ENCODE results near the gene ANKRD65.

ANKRD65 gene

DNA sequence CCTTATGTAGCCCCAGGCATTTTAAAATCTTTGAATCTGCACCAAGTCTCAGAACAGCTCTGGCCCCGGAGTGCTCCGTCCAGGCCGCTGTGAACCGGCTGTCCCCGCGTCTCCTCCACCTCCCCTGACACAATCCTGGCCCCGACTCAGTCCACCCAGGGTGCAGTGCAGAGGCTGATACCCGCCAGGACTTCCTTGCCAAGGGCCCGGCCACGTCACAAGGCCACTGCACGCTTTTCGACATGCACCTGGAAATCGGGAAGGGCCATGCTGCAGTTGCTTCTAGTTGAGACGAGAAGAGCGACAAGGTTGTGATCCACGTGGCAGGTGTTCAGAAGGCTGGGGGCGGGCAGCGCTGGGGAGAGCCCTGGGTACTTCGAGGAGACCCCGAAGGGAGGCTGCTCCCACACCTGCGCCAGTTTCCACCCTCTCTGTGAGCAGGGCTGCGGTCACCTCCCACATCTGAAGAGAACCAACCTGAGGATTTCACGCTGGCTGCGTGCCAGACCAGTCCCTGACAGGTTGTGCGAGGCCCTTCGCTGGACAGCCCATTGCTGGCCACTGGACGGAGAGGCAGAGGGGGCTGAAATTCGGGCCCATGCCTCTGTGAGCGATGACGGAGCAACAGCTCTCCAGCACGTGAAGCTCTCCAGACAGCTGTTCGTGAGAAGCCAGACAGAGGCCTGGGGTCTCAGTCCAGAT, 21.1 kb upstream of the ANKRD65 start:
- in situ Hi-C loops (cut with MboI; ENCODE audit: low sequenced_read_pairs): no loop called here

DNA sequence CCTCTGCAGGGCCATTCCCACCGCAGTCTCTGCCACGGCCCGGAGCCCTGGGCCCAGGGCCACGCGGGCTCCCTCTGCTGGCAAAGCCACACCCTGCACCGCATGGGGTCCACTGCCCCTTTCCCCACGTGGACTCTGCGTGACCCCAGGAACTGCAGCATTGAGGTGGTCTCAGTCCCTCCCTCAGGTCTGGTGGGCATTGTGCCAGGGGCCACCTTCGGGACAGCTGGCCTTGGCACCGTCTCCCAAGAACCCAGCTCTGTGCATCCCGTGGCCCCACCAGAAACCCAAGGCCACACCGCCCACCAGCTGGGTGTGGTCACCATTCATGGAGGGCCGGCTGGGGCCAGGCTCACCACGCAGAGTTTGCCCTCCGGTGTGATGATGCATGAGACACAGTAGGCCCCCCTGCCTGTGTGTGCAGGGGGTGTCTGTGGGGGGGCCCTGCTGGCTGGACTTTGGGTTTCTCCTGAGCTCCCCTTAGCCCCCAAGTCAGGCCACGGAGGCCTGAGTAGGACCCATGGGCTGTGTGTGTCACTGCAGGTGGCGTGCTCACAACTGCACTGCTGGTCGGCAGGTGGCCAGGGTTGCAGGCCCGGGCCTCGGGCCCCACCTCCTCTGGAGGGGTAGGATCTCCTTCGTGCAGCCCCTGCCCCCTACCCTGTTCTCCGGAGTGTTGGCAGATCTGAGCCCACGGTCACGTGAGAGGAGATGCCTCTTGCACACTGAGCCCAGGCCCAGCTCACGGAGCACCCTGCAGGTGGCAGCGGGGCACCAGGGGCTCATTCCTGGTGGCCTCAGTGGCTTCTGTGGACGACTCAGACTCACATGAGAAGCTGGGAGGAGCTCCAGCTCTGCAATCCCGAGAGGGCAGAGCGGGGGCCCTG, 20.2 kb upstream of the ANKRD65 start:
- in situ Hi-C loops (cut with MboI; ENCODE audit: low sequenced_read_pairs): no loop called here

DNA sequence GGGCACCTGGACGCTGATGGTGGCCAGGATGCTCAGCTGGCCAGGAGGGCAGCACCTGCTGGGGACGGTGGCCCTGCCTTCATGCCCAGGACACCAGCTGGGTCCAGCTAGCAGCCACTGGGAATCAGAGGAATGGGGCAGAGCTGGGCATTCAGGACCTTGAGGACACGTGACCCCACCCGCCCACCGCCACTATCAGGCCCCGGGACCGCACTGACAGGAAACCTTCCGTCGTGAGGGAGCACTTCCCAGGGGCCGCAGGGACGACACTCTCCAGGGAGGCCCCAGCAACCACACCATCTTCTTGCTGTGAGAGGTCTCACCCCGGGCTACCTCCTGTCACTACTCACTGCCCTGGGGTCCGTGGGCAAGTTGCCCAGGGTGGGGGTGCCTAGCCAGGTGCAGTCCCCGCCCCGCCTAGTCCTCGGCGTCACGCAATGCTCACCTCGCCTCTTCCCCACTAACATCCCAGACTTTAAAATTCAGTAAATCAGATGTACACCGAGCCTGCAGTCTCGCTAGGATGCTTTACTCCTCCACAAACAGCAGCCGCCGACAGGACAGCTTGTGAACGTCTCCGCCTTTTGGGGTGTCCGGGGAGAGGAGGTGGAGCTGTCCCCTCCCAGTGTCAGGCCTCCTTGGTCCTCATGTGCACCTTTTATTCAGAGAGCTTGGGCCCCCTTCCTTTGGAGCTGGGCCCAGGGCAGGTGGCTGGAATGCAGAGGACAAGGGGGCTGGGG, 19.4 kb upstream of the ANKRD65 start:
- in situ Hi-C loops (cut with MboI; ENCODE audit: low sequenced_read_pairs): no loop called here

DNA sequence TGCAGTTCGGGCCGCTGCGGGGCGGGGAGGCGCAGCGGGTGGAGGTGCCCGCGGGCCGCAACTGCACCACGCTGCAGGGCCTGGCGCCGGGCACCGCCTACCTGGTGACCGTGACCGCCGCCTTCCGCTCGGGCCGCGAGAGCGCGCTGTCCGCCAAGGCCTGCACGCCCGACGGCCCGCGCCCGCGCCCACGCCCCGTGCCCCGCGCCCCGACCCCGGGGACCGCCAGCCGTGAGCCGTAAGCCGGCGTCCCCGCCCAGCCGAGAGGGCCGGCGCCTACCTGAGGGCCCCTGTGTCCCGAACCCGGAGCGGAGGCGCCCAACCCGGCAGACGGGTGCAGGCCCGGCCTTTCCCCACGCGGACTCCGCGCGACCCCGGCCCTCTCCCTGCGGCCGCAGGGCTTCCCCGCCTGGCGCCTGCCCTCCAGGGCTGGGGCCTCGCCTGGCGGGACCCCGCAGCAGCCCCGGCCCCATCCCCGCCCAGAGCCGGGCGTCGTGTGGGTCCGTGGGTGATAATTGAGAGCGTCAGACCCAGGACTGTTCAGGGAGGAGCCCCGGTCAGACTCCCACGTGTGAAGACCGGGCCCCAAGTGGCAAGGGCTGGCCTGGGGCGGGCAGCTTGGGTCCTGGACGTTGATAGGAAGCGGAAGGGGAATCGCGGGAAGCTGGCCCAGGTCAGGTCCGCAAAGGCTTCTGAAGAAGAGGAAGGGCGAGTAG, 18.6 kb upstream of the ANKRD65 start:
- in situ Hi-C loops (cut with MboI; ENCODE audit: low sequenced_read_pairs): no loop called here

DNA sequence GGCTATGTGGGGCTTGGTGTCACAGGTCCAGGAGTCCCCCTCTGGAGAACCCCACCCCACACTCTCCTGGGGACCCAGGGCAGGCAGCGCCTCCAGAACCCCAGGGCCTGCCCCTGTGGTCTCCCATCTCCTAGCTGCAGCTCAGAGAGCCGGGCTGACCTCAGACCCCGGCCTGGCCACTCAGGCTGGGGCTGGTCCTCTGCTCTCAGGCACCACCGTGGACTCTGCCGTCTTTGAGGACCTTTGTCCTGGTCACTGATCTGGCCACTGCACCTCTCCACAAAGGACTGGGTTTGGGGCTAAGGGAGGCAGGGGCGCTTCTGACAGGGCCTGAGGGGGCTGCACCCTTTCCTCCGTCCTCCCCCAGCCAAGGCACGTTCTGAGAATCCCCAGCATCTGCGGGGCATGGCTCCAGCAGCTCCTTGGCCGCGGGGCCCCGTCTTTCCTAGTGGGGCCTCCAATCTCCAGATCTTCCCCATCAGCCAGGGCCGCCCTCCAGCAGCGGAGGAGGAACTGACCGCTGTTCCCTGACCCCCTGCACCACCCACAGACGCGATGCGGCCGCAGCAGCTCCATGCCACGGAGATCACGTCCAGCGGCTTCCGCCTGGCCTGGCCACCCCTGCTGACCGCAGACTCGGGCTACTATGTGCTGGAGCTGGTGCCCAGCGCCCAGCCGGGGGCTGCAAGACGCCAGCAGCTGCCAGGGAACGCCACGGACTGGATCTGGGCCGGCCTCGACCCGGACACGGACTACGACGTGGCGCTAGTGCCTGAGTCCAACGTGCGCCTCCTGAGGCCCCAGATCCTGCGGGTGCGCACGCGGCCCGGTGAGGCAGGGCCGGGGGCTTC, 17.7 kb upstream of the ANKRD65 start:
- in situ Hi-C loops (cut with MboI; ENCODE audit: low sequenced_read_pairs): no loop called here

DNA sequence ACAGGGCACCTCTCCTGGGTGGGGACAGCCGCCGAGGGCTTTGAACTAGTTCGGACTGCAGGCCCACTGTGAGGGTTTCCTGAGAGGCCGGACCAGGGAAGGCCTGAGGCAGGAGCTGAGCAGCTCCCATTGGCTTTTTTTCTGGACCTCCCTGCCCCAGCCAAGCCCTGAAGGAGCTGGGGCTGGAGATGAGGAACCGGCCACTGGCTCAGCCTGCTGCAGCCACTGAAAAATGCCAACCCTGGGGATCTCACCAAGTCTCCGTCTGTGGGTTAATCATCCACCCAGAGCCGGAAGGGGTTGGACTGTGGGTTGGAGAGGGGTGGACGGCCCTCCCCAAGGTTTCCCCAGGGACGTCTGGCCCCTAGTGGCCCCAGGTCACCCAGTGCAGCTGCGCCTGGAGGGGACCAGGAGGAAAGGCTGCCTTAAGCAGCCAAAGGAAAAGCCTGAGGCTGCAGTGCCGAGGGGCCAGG, 16.9 kb upstream of the ANKRD65 start:
- in situ Hi-C loops (cut with MboI; ENCODE audit: low sequenced_read_pairs): no loop called here

DNA sequence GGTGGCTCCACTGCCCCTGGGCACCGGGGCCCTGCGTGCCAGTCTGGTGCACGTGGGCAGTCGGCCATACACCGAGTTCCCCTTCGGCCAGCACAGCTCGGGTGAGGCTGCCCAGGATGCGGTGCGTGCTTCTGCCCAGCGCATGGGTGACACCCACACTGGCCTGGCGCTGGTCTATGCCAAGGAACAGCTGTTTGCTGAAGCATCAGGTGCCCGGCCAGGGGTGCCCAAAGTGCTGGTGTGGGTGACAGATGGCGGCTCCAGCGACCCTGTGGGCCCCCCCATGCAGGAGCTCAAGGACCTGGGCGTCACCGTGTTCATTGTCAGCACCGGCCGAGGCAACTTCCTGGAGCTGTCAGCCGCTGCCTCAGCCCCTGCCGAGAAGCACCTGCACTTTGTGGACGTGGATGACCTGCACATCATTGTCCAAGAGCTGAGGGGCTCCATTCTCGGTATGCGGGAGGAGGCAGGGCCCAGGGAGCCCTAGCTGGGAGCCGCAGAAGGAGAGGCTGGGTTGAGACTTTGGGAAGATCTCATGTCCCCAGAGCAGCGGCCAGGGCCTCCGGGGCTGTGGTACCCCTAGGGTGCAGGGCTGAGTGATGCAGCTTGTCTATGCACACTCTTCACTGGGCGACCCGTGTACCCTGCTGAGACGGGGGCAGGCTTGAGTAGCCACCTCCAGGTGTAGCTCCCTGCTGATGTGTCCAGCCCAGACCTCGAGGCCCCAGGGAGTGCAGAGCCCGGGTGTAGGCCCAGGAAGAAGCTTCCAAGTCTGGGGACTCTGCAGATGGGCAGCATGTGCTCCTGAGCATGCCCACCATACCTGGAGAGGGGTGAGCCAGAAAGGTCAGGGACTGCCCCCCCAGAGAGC, 16.2 kb upstream of the ANKRD65 start:
- in situ Hi-C loops (cut with MboI; ENCODE audit: low sequenced_read_pairs): no loop called here

DNA sequence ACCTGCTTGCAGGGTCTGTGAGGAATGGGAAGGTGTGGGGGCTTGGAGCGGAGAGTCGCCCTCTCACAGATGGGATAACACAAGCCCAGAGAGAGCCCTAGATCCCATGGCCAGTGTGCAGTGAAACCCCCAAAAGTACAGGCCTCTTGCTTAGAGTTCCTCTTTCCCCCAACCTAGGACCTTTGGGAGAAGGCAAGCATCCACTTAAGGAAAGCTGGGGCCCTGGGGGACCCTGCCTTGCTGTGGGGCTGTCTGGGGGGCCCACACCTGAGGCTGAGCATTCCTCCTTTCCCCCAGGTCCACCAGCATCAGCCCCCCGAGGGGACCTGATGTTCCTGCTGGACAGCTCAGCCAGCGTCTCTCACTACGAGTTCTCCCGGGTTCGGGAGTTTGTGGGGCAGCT, 15.6 kb upstream of the ANKRD65 start:
- in situ Hi-C loops (cut with MboI; ENCODE audit: low sequenced_read_pairs): no loop called here

DNA sequence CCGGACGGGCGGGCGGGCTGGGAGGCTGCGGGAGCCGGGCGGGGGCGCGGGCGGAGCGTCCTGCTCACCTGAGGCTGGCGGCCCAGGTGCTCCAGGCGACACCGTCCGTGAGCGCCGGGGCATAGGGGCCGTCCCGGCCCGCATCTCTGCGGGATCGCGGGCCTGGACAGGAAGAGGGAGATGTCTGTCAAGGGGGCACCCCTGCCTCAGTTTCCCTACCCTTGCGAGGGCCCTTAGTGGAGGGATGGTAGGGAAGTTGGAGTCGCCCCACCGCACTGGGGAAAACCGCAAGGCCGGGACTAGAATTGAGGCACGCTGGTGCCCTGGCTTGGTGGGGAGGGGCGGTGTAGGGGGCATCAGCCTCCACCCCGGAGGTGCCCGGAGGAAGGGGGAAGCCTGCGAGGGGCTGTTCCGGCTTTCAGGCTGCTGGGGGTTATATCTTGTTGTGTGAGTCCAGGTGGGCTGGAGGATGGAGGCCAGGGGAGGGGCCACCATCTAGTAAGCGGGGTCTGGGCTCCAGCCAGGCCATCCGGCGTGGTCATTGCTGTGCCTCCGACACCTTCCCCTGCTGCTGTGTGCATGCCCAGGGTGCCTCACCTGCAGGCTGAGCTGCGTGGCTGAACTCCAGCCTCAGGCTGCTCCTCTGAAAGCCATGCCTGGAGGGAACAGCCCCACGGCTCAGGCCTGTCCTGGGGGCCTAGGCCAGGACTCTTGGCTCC, 15.0 kb upstream of the ANKRD65 start:
- in situ Hi-C loops (cut with MboI; ENCODE audit: low sequenced_read_pairs): no loop called here

DNA sequence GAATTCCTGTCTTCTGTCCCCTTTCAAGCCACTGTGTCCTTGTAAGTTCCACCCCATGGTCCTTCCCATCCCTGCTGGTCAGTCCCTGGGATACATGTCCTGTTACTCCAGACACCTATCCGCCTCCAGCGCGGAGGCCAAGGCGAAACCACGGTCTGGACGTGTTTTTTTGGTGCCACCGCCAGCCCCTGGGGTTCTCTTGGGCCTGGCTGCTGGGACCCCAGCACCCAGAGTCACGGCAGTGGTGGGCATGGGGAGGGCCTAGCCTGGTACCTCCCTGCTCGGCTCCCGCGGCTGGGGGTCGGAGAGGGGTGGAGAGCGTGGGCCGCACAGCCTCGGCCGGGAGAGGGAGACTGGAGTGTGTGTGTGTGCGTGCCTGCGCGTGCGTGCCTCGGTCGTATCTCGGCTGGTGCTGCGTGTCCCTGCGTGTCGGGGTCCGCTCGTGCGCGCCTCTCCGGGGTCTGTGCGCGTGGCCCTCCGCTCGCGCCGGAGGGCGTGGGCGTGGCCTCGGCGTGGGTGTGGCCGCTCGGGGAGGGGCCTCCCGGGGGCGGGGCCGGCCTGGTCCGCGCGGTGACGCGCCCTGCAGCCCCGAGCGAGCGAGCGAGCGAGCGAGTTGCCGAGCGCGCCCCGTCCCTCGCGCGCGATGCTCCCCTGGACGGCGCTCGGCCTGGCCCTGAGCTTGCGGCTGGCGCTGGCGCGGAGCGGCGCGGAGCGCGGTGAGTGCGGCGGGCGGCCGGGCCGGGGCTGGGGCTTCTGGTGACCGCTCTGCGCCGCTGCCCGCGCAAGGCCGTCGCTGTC, 14.2 kb upstream of the ANKRD65 start, which contains the start of gene VWA1:
VWA1 (plus strand) TSS at position 585 of the 798 bp plus-strand sequence; CDS start at position 644, 59 bp downstream.
- in situ Hi-C loops (cut with MboI; ENCODE audit: low sequenced_read_pairs): no loop called here

DNA sequence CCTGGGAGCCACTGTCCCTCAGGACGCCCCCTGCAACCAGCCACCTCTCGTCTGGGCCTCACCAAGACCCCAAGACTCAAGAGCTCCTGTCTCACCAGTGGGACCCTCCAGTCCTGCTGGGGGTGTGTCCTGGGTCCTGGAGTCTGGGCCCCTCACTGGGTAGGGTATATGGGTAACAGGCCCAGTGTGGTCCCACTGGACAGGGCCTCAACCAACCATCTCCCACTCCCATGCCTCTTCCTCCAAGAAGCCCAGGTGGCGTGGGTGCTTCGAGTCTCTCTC, 13.7 kb upstream of the ANKRD65 start:
- in situ Hi-C loops (cut with MboI; ENCODE audit: low sequenced_read_pairs): no loop called here

DNA sequence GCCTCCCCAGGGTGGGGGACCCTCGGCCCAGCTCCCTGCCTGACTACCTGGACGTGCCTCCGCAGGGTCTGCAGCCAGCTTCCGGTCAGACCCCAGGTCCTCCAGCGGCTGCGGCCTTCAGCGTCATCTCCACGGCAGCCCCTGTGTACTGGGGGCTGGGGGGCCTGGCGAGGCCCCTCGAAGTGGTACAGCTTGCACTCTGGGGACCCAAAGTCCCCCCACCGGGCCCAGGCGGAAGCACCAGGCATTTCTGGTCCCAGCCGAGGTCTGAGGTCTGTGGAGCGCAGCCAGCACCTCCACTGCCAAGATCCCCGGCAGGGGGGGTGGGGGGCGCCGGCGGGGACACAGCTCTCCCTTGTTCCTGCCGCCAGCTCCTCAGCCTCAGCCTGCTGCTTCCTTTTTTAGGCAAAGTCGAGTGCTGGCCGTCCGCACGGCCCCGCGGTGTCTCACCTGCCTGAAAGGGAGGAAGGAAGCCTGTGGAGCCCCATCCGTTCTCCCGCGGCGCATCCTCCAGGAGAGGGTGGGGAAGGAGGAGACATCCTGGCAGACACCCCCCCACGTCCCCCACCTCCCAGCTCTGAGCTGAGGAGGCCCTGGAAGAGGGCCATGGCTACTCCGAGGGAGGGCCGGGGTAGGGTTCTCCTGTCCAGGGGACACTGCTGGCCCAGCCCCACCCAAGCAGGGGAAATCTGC, 13.2 kb upstream of the ANKRD65 start:
- in situ Hi-C loops (cut with MboI; ENCODE audit: low sequenced_read_pairs): no loop called here

DNA sequence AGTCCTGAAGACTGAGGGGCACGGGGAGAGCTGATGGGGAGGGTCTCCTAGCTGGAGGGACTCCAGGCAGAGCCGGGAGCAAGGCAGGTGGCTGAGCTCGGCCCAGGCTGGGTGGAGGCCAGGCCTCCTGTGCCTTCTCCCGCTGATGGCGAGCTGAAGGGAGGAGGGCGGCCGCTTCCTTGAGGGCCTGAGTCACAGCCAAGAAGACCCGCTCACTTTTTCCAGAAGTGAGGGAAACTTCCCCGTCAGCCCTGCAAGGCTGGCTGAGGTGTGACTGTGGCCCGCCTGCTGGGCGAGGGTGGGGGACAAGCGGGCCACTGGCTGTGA, 12.7 kb upstream of the ANKRD65 start:
- in situ Hi-C loops (cut with MboI; ENCODE audit: low sequenced_read_pairs): no loop called here

DNA sequence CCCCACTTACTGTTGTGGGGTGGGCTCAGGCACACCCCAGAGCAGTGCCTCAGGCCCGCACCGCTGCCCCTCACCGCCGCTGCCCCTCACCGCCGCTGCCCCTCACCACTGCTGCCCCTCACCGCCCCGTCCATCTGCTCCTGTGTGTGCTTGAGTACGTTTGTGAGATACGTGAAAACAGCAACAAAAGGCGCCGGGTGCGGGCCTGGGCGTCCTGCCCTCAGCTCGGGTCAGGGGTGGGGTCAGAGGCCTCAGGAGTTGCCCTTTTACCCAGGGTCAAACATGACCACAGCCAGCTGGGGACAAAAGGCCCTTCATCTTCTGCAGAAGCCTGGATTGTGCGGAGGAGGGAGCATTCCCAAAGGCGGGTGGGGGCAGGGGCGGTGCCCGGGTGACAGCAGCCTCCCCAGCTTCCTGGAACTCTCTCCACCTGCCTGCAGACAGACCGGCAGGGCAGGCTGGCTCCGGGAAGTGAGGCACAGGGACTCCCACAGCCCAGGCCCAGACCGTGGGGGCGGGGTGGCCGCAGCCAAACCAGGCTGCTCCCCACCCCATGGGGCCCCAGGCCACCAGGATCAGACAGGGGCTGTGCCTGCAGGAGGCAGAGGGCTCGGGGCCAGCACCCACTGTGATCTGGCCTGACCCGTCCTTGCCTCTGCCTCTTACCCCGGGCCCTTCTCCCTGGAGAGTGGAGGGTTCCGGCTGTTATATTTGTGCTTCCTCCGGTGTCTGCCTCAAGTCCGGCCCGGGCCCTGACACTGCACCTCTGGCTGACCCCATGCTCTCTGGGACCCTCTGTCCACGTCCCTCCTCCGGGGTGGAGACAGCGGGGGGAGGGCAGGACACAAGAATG, 12.1 kb upstream of the ANKRD65 start:
- in situ Hi-C loops (cut with MboI; ENCODE audit: low sequenced_read_pairs): no loop called here

DNA sequence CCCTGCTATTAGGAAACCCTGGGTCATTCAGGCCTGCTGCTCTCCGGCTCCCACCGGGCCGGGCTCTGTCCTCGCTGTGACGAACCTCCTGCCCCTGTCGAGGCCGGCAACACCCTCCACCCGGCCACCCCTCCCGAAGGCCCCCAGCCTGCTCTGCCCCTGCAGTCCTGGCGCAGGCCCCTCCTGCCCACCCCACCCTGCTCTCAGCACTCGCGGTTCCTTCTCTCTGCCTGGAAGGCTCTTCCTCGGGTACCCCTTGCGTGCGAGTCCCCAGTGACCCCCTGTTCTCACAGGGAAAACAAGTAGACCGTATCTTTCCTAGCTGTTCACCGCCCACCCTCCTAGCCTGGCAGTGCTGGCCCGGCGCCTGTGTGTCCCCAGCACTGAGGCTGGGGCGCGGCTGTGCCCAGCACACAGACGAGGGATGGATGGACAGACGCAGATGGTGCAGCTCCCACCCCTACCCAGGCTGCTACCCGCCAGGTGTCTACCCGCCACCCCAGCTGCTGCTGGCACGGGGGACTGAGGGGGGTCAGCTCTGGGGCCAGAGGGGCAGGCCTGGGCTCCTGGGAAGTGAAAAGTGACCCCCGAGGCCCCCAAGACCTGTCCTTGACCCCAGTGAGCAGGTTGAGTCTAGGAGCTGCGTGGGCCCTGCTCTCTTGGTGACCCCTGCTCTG, 11.3 kb upstream of the ANKRD65 start:
- in situ Hi-C loops (cut with MboI; ENCODE audit: low sequenced_read_pairs): no loop called here

DNA sequence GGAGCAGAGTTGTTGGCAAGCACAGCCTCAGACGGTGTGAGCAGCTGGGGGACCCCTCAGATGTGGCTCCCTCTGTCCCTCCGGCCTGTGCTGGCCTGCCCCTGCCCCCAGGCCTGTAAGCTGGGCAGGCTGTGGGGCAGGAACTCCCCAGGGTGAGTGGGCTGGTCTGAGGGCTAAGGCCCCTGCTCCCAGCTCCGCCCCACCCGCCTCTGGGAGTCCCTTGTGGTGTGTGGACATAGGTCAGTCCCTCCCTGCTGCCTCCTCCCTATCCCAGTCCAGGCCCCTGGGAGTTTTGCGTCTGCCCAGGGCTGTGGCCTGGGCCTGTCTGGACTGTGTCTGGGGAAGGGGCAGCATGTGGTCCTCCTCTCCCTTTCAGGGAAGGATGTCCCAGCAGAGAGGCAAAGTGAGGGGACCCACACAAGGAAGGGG, 10.8 kb upstream of the ANKRD65 start:
- in situ Hi-C loops (cut with MboI; ENCODE audit: low sequenced_read_pairs): no loop called here

Data from HL-60/S4 (cell line).